Measurements from ENCODE around the gene KRT3.

KRT3 gene

GRCh38 chr12:52826611-52827498 lies 30.9 kb upstream of the KRT3 start:
- no peak for DNase-seq

- DNase-seq, result no peak
Measured at GRCh38 chr12:52825961-52826360, 30.0 kb upstream of the KRT3 start.

GRCh38 chr12:52824741-52825410 lies 29.0 kb upstream of the KRT3 start:
- no peak for DNase-seq

GRCh38 chr12:52823761-52824450 lies 28.0 kb upstream of the KRT3 start:
- no peak for DNase-seq

GRCh38 chr12:52822771-52823510 lies 27.0 kb upstream of the KRT3 start:
- DNase-seq, result no peak

GRCh38 chr12:52821826-52822660 lies 26.1 kb upstream of the KRT3 start:
- no peak for DNase-seq

GRCh38 chr12:52821071-52821730 lies 25.3 kb upstream of the KRT3 start:
- no peak for DNase-seq

- no peak for DNase-seq
Measured at GRCh38 chr12:52820521-52820920, 24.6 kb upstream of the KRT3 start.

- no peak for DNase-seq
Measured at GRCh38 chr12:52819731-52820510, 24.0 kb upstream of the KRT3 start.

- DNase-seq, result no peak
Measured at GRCh38 chr12:52818887-52819420, 23.0 kb upstream of the KRT3 start.

- DNase-seq, result no peak
Measured at GRCh38 chr12:52818388-52818787, 22.5 kb upstream of the KRT3 start.

GRCh38 chr12:52817699-52818238 lies 21.9 kb upstream of the KRT3 start:
- DNase-seq, result no peak

- no peak for DNase-seq
Measured at GRCh38 chr12:52817003-52817698, 21.2 kb upstream of the KRT3 start.

GRCh38 chr12:52815676-52816588 lies 20.0 kb upstream of the KRT3 start:
- DNase-seq, result no peak

- DNase-seq, result no peak
Measured at GRCh38 chr12:52815161-52815560, 19.2 kb upstream of the KRT3 start.

- no peak for DNase-seq
Measured at GRCh38 chr12:52814710-52815155, 18.8 kb upstream of the KRT3 start.

- DNase-seq, result no peak
Measured at GRCh38 chr12:52813885-52814709, 18.2 kb upstream of the KRT3 start, which contains the start of gene KRT4. TSS of gene KRT4 (minus strand) at chr12:52814116. CDS start at chr12:52814058, 58 bp downstream.

All from activated effector memory CD4-positive, alpha-beta T cell treated with anti-CD3 and anti-CD28 coated beads, Interleukin-2, amount 50 U/mL, for 16 hours (primary cell).